Mesendoderm (in vitro differentiated cells): ENCODE measurements around the gene MAST4.

Source experiments
- DNase-seq: peaks from one replicate; pipeline ENCODE4 v3.0.0; 2013
- H2AK5ac ChIP-seq: 2 replicates; pipeline ENCODE4 v1.6.1; 2013; ENCODE audit warnings: low read length, inconsistent platforms
- H2BK120ac ChIP-seq: 2 replicates; pipeline ENCODE4 v1.6.1; 2013; ENCODE audit warnings: low read depth, mild to moderate bottlenecking, low read length, moderate library complexity, mixed read lengths
- H2BK15ac ChIP-seq: replicated peaks from 2 replicates; pipeline ENCODE4 v1.6.1; 2013; ENCODE audit warnings: low read depth, mild to moderate bottlenecking, moderate library complexity
- H2BK5ac ChIP-seq: 2 replicates; pipeline ENCODE4 v1.6.1; 2013; ENCODE audit warnings: low read length, inconsistent platforms
- H3K18ac ChIP-seq: 2 replicates; pipeline ENCODE4 v1.6.1; 2013; ENCODE audit warnings: mild to moderate bottlenecking, low read length, mixed read lengths
- H3K23ac ChIP-seq: one replicate; pipeline ENCODE4 v1.6.1; 2013; ENCODE audit warnings: low read length
- H3K27ac ChIP-seq: 2 replicates; pipeline ENCODE4 v1.5.1; 2013; ENCODE audit warnings: low read depth, mild to moderate bottlenecking, inconsistent platforms, low read length, moderate library complexity
- H3K27me3 ChIP-seq: 2 replicates; pipeline ENCODE4 v1.6.1; 2013; ENCODE audit warnings: low read length, control low read depth, mild to moderate bottlenecking, inconsistent platforms; ENCODE audit not compliant: insufficient read depth, poor library complexity
- H3K36me3 ChIP-seq: 2 replicates; pipeline ENCODE4 v1.6.1; 2013; ENCODE audit warnings: low read length, inconsistent platforms; ENCODE audit not compliant: control insufficient read depth, insufficient read depth
- H3K4ac ChIP-seq: one replicate; pipeline ENCODE4 v1.6.1; 2013; ENCODE audit warnings: low read depth, mild to moderate bottlenecking, low read length, moderate library complexity
- H3K4me1 ChIP-seq: 2 replicates; pipeline ENCODE4 v1.6.1; 2013; ENCODE audit warnings: low read depth, low read length, inconsistent platforms; ENCODE audit not compliant: control insufficient read depth
- H3K4me2 ChIP-seq: 2 replicates; pipeline ENCODE4 v1.6.1; 2013; ENCODE audit warnings: low read length
- H3K4me3 ChIP-seq: 2 replicates; pipeline ENCODE4 v1.5.1; 2013; ENCODE audit warnings: mild to moderate bottlenecking, low read length
- H3K56ac ChIP-seq: one replicate; pipeline ENCODE4 v1.6.1; 2013; ENCODE audit warnings: low read length
- H3K79me1 ChIP-seq: 2 replicates; pipeline ENCODE4 v1.6.1; 2013; ENCODE audit warnings: low read length, inconsistent platforms
- H3K79me2 ChIP-seq: 2 replicates; pipeline ENCODE4 v1.6.1; 2013; ENCODE audit warnings: mild to moderate bottlenecking, low read length; ENCODE audit not compliant: control insufficient read depth, insufficient read depth
- H3K9ac ChIP-seq: 2 replicates; pipeline ENCODE4 v1.6.1; 2013; ENCODE audit warnings: low read length, inconsistent platforms
- H4K5ac ChIP-seq: one replicate; pipeline ENCODE4 v1.6.1; 2013; ENCODE audit warnings: low read length
- H4K8ac ChIP-seq: one replicate; pipeline ENCODE4 v1.6.1; 2013; ENCODE audit warnings: low read depth, mild to moderate bottlenecking, control low read depth, low read length, moderate library complexity
- WGBS: extraction: QIAGEN DNeasy Blood & Tissue Kit; methylation state at CpG from one replicate; pipeline ENCODE4 v1.1.7; 2013; ENCODE audit warnings: low lambda C conversion rate, missing lambda C conversion rate; ENCODE audit not compliant: insufficient coverage; ENCODE audit errors: extremely low coverage; 5-methylcytosine and 5-hydroxymethylcytosine counted together

The MAST4 gene

GRCh38 chr5:67050635-67051034 lies 454.4 kb downstream of the MAST4 start:
- no peak overlapping the region for H2BK120ac ChIP-seq
- no peak overlapping the region for H3K23ac ChIP-seq
- no CpG with 5 or more reads among the region's 3 CpGs for WGBS
- H4K5ac ChIP-seq = no peak overlapping the region
- no peak overlapping the region for H4K8ac ChIP-seq
- H2BK15ac ChIP-seq = no peak overlapping the region
- H3K18ac ChIP-seq = no peak overlapping the region
- H3K79me2 ChIP-seq = no peaks in the 10 kb centered on the region
- H3K4ac ChIP-seq = no peak overlapping the region
- no peak overlapping the region for H3K4me2 ChIP-seq
- no peak overlapping the region for H3K4me3 ChIP-seq
- no peaks in the 10 kb centered on the region for H3K79me1 ChIP-seq
- H2BK5ac ChIP-seq = no peak overlapping the region
- no peaks in the 10 kb centered on the region for H3K27me3 ChIP-seq
- no peaks in the 10 kb centered on the region for H3K4me1 ChIP-seq
- DNase-seq = no peak
- no peaks in the 10 kb centered on the region for H3K36me3 ChIP-seq
- H3K56ac ChIP-seq = no peak overlapping the region
- H3K27ac ChIP-seq = no peak overlapping the region
- H3K9ac ChIP-seq = no peak overlapping the region
- H2AK5ac ChIP-seq = no peak overlapping the region

GRCh38 chr5:67051164-67051563 lies 455.0 kb downstream of the MAST4 start:
- Histone ChIP-seq H3K79me1 (no peaks in the 10 kb centered on the region), H3K27me3 (no peaks in the 10 kb centered on the region), H3K4me2 (no peak overlapping the region), H4K8ac (no peak overlapping the region), H2BK120ac (no peak overlapping the region), H3K9ac (no peak overlapping the region), H3K4me3 (no peak overlapping the region), H2BK15ac (no peak overlapping the region), H3K4ac (no peak overlapping the region), H3K79me2 (no peaks in the 10 kb centered on the region), H3K27ac (no peak overlapping the region), H3K4me1 (no peaks in the 10 kb centered on the region), H3K56ac (no peak overlapping the region), H2AK5ac (no peak overlapping the region), H4K5ac (no peak overlapping the region), H3K23ac (no peak overlapping the region), H3K36me3 (no peaks in the 10 kb centered on the region), H2BK5ac (no peak overlapping the region), H3K18ac (no peak overlapping the region)
- no CpG with 5 or more reads among the region's 1 CpG for WGBS
- no peak for DNase-seq

- H3K56ac ChIP-seq = no peak overlapping the region
- no peak overlapping the region for H2AK5ac ChIP-seq
- no peaks in the 10 kb centered on the region for H3K79me1 ChIP-seq
- no peak overlapping the region for H2BK120ac ChIP-seq
- H2BK15ac ChIP-seq = no peak overlapping the region
- no peak overlapping the region for H3K27ac ChIP-seq
- H3K79me2 ChIP-seq = no peaks in the 10 kb centered on the region
- H2BK5ac ChIP-seq = no peak overlapping the region
- H4K5ac ChIP-seq = no peak overlapping the region
- H3K4me1 ChIP-seq = no peaks in the 10 kb centered on the region
- H4K8ac ChIP-seq = no peak overlapping the region
- WGBS = no CpG with 5 or more reads among the region's 1 CpG
- H3K23ac ChIP-seq = no peak overlapping the region
- H3K4ac ChIP-seq = no peak overlapping the region
- H3K27me3 ChIP-seq = no peaks in the 10 kb centered on the region
- H3K4me2 ChIP-seq = no peak overlapping the region
- no peak for DNase-seq
- H3K4me3 ChIP-seq = no peak overlapping the region
- no peak overlapping the region for H3K9ac ChIP-seq
- no peak overlapping the region for H3K18ac ChIP-seq
- no peaks in the 10 kb centered on the region for H3K36me3 ChIP-seq
Measured at GRCh38 chr5:67052034-67052433, 455.8 kb downstream of the MAST4 start.

- no peak overlapping the region for H2BK120ac ChIP-seq
- H2BK5ac ChIP-seq = no peak overlapping the region
- no peak overlapping the region for H3K23ac ChIP-seq
- H2AK5ac ChIP-seq = no peak overlapping the region
- no peak overlapping the region for H3K9ac ChIP-seq
- H2BK15ac ChIP-seq = no peak overlapping the region
- no peaks in the 10 kb centered on the region for H3K36me3 ChIP-seq
- DNase-seq = no peak
- H3K18ac ChIP-seq = no peak overlapping the region
- H3K4me2 ChIP-seq = no peak overlapping the region
- H3K56ac ChIP-seq = no peak overlapping the region
- H3K27me3 ChIP-seq = no peaks in the 10 kb centered on the region
- H4K5ac ChIP-seq = no peak overlapping the region
- H3K4me3 ChIP-seq = no peak overlapping the region
- H3K4ac ChIP-seq = no peak overlapping the region
- no peaks in the 10 kb centered on the region for H3K79me2 ChIP-seq
- WGBS = no CpG with 5 or more reads among the region's 1 CpG
- H4K8ac ChIP-seq = no peak overlapping the region
- no peaks in the 10 kb centered on the region for H3K4me1 ChIP-seq
- no peak overlapping the region for H3K27ac ChIP-seq
- no peaks in the 10 kb centered on the region for H3K79me1 ChIP-seq
Measured at GRCh38 chr5:67053229-67053628, 457.0 kb downstream of the MAST4 start.

- Histone ChIP-seq H3K4ac (no peak overlapping the region), H2BK120ac (no peak overlapping the region), H3K4me3 (no peak overlapping the region), H2BK5ac (no peak overlapping the region), H2BK15ac (no peak overlapping the region), H3K4me2 (no peak overlapping the region), H2AK5ac (no peak overlapping the region), H3K27ac (peak overlapping the region; percentile 21), H3K56ac (no peak overlapping the region), H3K79me2 (no peaks in the 10 kb centered on the region), H3K27me3 (no peaks in the 10 kb centered on the region), H3K9ac (no peak overlapping the region), H3K4me1 (peaks cover 3% of the 10 kb centered on the region), H4K8ac (no peak overlapping the region), H3K18ac (no peak overlapping the region), H3K79me1 (no peaks in the 10 kb centered on the region), H4K5ac (no peak overlapping the region), H3K36me3 (no peaks in the 10 kb centered on the region), H3K23ac (no peak overlapping the region)
- WGBS = no CpG with 5 or more reads among the region's 4 CpGs
- DNase-seq = peak; percentile 88
Measured at GRCh38 chr5:67058998-67059743, 463.0 kb downstream of the MAST4 start.
